NCI-H345 treated with DMSO at 0.1 percent for 48 hours (cell line): ENCODE results near the gene TMEM132C.
"Not testable (repeated sequence)": the region's sequence is repeated elsewhere in the genome, so short reads cannot be mapped to it uniquely, and the experiment has no call there.

Source experiments
- DNase-seq: peaks from one replicate; lab custom pipeline; 2025; ENCODE audit not compliant: unreplicated experiment; lab: John Stamatoyannopoulos, UW

The TMEM132C gene

GRCh38 chr12:128267131-128267622 is at the start of gene TMEM132C:
TMEM132C (plus strand) TSS chr12:128267170; CDS start chr12:128267403, 233 bp downstream.
- no peak for DNase-seq

- DNase-seq: no peak
Observed at GRCh38 chr12:128224226-128224625, 42.7 kb upstream of the TMEM132C start.

DNA sequence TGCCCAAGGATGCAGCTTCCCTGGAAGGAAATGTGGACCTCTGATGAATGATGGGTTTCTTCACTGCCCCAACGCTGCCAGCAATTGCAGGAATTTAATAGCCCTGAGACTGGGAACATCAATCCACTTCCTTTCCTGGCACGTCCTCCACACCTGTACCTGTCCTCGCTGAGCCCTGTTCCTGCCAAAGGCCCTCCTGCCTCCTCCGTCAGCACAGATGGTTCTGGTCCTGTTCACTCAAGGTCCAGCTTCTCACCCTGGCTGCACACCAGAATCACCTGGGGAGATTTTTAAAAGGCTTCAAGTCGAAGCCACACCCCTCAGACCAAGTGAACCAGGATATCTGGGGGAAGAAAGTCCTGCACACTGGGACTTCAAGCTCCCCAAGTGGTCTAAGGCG is 38.4 kb upstream of the TMEM132C start:
- no peak for DNase-seq

GRCh38 chr12:128235635-128236417 is 31.1 kb upstream of the TMEM132C start:
- no peak for DNase-seq

DNA sequence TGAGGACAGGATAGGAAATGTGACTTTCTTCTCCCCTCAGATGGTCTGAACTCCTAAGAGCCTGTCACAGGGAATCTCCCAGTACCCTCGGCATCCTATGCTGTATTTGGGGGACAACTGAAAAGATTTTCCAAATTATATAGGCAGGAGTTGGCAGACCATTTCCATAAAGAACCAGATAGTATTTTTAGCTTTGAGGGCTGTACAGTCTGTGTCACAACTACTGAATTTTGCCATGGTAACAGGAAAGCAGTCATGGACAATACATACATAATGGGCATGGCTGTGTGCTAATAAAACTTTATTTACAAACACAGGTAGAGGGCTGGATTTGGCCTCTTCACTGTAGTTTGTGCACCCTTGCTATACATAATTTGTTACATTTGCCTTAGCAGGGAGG is 30.4 kb upstream of the TMEM132C start:
- no peak for DNase-seq

- no peak for DNase-seq
Observed at GRCh38 chr12:128240745-128241144, 26.2 kb upstream of the TMEM132C start.

DNA sequence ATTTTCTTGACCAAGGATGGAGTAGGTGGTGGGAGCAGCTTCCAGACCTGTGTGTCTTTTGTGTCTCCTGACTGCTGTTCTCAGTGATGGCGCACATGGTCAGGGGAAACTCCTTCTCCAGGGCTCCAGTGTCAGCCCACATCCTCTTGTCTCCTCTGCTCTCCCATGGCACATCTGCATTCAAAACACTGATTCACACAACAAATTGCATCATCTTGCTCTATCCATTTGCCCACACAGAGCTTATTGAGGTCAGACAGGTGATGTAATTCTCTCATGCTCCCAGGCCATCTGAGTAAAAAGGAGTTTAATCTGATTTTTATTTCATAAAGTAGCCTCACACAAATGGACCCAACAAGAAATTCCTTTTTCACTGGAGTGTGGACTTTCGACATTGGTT is 21.8 kb upstream of the TMEM132C start:
- DNase-seq: no peak

- DNase-seq: no peak
Observed at GRCh38 chr12:128245905-128246304, 21.1 kb upstream of the TMEM132C start.

DNA sequence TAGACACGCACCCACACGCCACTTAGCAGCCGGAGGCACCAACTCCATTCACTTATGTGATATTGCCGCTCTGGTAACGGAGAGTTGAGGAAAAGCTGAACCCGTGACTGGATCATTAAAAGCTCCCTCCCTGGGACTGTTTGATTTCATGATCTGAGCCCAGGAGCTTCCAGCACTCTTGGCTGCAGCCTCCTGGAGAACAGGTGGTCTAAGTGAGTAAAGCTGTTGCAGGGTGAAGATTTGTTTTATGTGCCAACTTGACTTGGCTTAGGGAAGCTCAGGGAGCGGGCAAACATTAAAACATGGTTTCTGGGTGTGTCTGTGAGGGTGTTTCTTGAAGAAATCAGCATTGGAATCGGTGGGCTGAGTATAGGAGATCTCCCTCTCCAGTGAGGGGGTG is 16.9 kb upstream of the TMEM132C start:
- DNase-seq: no peak

DNA sequence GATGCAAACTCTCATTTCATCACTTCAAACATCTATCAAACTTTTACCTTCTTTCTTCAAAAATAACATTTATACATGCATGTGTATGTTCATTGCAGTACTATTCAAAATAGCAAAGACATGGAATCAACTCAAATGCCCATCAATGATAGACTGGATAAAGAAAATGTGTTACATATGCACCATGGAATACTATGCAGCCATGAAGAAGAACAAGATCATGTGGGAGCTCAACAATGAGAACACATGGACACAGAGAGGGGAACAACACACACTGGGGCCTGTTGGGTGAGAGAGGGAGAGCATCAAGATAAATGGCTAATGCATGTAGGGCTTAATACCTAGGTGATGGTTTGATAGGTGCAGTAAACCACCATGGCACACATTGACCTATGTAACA is 13.1 kb upstream of the TMEM132C start:
- DNase-seq: not testable (repeated sequence)

- no peak for DNase-seq
Observed at GRCh38 chr12:128258866-128259555, 8.0 kb upstream of the TMEM132C start.

GRCh38 chr12:128259556-128260070 is 7.4 kb upstream of the TMEM132C start:
- DNase-seq: no peak

GRCh38 chr12:128261757-128262156 is 5.2 kb upstream of the TMEM132C start:
- no peak for DNase-seq

DNA sequence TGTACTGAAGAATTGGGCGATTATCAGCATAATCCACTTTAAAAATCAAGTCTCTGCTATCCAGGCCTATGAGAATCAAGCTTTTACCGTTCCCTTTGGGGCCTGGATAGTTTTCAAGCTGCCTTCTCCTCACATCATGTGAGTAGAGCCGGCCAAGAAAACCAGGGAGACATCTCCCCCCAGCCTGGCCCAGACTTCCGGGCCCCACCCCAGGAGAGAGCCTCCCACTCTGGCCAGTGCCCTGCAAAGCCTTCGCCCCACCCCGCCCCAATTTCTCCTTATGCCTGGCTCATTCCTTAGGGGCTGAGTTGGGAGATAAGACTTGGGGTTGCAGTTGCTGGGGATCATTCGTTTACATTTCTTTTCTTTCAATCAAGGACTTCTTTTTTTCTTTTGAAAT is 1.4 kb upstream of the TMEM132C start:
- DNase-seq: no peak

DNA sequence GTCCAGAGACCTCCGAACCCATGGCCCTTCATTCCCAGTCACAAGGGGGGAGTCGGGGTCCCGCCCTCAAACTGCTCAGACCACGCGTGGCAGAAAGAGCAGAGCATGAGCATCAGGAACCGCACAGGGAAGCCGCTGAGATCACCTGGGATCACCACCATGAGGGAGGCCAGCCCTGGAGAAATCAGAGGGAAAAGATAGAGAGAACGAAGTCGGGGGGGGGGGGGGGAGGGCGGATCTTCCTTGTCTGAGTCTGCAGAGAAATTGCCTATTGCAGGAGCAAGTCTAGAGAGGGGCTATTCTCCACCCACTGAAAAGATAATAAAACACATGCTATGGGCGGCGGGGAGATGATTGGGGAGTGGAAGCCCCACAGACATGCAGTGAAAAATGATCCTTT is 884 bp upstream of the TMEM132C start:
- no peak for DNase-seq

DNA sequence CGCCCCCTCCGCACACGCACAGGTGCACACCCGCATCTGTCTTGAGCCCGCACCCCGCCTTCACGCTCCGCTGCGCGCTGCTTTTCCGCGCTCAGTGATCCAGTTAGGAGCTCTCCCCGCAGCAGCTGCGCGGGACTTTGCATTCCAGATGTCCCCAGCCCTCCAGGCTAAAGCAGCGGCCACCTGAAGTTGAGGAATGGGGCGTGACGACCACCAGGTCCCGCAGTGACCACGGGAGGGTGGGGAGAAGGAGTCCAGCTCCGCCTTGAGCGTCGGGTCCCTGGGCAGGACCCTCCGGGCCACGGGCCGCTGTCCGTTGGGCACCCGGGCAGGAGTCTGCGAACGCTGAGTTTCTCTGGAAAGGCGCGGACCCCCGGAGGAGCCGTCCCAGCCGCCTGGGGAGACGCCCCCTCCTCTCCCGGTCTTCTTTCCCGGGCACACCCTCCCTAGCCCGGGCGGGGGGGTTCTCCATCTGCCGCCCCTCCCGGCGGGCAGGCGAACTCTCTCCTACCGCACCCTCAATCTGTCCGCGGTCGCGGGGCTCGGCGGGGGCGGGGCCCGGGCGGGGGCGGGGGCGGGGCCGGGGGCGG is 334 bp upstream of the TMEM132C start:
- no peak for DNase-seq

GRCh38 chr12:128267651-128268378 is 845 bp downstream of the TMEM132C start:
- DNase-seq: no peak

DNA sequence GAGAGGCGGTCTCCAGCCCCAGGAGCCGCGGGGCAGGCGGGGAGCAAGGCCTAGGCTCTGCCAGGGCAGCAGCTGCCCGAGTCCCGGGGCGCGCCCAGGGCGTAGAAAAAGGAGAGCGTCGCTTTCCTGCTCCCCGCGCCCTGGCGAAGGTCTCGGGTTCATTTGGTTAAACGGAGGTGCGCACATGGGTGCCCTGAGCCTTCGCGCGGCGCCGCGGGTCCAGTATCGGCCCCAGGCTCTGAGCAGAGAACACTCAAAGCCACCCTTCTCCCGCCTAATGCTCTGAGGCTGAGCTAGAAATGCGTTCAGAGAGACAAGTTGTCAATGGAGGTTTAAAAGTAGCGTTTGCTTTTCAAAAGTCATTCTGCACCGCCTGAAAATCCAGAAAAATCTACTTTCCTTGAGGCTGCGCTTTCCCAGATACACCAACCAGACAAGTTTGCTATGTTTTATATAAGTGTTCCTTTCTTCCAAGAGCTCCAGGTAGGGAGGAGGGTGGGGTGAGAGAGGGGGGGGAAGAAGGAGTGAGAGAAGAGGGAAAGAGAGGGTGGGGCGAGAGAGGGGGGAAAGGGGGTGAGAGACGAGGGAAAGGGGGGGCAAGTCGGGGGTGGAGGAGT is 1.5 kb downstream of the TMEM132C start:
- DNase-seq: no peak

DNA sequence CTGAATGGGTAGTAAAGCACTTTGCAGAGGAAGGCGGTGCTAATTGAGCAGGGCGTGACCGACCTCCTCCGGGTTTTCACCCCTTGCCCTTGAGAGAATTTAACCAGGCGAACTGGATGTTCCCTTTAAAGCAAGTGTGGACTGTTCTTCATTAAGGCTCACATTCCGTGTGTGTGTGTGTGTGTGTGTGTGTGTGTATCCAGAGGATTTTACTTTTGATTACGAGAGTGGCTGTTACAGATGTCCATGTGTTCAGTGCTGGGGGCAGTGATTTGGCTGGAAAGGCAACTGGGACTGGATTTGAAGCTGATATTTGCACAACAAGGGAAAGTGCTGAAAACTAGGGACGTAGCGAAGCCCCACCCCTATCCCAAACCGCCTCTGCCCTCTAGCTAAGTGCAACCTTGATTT is 2.2 kb downstream of the TMEM132C start:
- DNase-seq: no peak

DNA sequence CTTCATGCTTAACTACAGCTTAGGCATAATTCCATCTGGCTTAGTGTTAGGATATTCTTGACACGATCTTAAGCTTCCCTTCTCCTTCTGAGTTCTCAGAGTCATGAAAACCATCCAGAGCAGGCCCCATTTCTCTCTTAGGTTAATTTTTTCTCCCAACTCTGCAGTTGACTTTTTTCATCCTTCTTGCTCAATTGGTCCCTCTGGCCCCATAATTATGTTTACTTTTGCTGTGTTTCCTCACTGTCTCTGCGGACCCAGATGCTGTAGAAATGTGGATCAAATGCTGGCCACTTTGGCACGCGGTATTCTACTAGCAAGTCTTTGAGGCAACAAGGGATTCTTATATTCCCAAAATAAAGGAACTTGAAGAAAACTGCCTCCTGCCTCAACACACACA is 9.5 kb downstream of the TMEM132C start:
- no peak for DNase-seq

GRCh38 chr12:128286970-128287369 is 20.0 kb downstream of the TMEM132C start:
- DNase-seq: no peak
